ENCODE data around the gene MAPK7.

DNA sequence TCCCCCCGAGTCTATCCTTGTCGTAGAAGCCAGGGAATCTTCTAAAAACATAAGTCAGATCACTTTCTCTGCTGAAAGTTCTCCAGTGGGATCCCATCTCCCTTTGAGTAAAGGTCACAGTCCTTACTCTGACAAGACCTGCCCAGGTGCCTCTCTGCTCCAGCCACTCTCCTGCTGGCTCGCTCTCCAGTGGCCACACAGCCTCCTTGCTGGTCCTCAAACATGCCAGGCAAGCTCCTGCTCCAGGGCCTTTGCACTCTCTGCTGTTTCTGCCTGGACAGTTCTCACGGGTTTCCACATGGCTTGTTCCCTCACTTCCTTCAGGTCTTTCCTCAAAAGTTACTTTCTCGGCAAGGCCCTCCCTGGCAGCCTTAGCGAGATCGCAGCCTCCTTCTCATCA, 19.1 kb upstream of the MAPK7 start:
- no peak for TF ChIP-seq POLR2A (IDR thresholded peaks at IDR 0.05; ENCODE audit: extremely low read depth, insufficient read length)
- TF ChIP-seq CTCF (IDR thresholded peaks at IDR 0.05; ENCODE audit: low read depth, low read length) = no peak
- TF ChIP-seq, protein P1, sequence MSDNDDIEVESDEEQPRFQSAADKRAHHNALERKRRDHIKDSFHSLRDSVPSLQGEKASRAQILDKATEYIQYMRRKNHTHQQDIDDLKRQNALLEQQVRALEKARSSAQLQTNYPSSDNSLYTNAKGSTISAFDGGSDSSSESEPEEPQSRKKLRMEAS (IDR thresholded peaks at IDR 0.05; ENCODE audit: low read depth, low read length) = no peak

Data from NB4 (cell line).